ENCODE data around the gene ODAD3.

The ODAD3 gene

DNA sequence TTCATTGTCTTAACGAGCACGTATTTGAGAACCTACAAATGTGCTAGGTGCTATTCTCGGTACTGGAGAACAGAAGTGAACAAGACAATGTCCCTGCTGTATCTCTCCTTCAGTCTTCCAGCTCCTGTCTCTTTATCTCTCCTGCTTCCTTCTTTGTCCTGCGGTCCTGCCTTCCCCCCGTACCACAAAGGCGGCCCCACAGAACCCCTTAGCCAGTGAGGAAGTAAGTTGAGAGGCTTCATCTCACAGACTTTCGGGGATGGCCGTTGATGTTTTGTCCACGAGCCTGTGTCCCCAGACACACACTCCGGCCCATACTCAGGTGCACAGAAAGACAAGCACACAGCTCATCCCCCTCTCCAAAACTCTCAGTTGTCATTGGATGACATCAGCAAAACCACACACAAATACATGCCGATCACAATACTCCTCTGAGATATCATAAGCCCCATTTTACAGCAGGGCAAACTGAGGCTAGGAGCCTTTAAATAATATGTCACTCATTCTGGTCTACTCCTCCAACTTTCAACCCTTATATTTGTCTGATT lies 61.0 kb downstream of the ODAD3 start:
- DNase-seq: no peak

GRCh38 chr19:11373166-11373884 lies 61.6 kb downstream of the ODAD3 start:
- DNase-seq: no peak

DNA sequence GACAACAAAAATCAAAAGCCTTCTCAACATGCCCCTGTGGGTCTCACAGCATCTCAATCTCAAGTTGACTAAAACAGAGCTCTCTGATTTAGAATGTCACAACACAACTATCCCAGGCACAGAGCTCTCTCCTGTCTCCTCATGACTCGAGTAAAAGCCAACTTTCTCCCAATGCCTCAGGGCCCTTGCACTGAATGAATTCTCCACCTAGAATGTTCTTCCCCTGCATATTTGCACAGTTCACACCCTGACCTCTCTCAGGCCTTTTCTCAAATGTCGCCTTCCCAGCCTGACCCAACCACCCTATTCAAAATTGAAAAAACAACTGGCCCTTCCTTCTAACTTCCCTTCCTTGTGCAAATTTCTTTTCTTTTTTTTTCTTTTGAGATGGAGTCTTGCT lies 64.2 kb downstream of the ODAD3 start:
- DNase-seq: no peak

All from NCI-H226 (cell line).